ENCODE measurements around the gene MTUS2.

DNA sequence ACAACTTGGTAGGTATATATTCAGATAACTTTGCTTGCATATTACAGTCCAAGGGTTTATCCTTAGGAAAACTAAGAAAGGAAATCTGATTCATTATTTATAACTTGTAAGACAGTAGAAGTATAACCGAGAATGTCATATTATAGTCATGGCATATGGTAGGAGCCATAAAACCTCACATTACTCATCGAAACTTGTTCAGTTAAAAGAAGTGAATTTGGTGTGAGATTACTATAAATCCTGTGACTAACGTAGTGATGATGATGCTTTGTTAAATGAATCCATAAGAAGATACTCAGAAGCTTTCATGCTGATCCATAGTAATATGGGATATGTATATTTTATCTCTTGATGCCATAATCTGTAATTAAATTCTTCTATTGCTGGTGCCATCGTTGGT, 57.3 kb downstream of the MTUS2 start:
- TF ChIP-seq POLR2A (IDR thresholded peaks at IDR 0.05; ENCODE audit: low read length), result no peak
- no peak for TF ChIP-seq GATA1 (IDR thresholded peaks at IDR 0.05; ENCODE audit: low read depth, low read length)

Data from erythroblast (primary cell).